Measurements from ENCODE around the gene ACAD8. TPM values are rescaled to one million over a fixed set of nuclear protein-coding genes. Genes with fewer than 3 reads are reported as not detected.

Gene ACAD8
- polyA plus RNA-seq, 1 of the 3 experiments (the other 2 are of a cell fraction), result 29.8 TPM

DNA sequence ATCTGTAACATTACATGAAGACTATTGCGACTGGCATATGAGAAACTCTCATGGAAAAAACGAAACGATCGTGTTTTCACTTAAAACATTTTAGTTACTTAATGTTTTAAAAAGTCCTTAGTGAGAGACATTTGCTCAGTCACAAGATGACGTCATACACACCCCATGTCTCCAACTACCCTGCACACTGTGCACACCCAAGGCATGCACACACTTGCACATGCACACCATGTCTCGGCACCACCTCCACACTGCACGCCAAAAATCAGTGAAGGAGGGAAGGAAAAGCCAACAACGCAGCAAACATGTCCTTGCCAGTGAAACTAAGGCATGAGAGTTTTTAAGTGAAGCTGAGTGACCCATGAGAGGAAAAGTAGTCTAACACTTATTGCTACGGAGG lies 47.6 kb upstream of the ACAD8 start:
- CTCF ChIA-PET, result interaction anchor here (0.6 to 2.2 kb wide), 10 partner anchors 8 to 278 kb away, joined by 3 to 14 read pairs (median 4); partner anchors contain the start of gene GLB1L3

DNA sequence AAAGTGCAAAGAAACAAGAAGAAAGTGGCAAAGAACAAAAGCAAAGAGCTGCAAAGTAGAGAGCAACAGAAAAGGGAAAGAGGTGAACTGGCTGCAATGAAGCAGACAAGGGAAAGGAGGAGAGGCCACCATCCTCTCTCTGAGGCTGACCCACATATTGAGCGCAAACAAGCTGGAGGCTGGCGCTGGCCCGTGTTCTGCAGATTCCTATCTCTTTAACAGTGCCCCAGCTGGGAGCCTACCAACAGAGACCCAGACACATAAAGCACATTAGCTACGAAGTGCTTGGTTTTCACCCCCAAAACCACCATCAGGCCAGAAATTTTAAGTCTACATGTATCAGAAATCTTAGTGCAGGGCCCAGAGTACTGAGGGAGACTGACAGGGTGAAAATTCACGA lies 47.2 kb upstream of the ACAD8 start:
- peaks cover 9% of the 10 kb centered on the region for H3F3A ChIP-seq (replicated peaks; ENCODE audit: insufficient read depth)
- peak overlapping the region in 1 of 2 experiments; percentile 92; a peak in 2 of 4 replicates for H3K27ac ChIP-seq (ENCODE audit: low read depth in 2 of 2, low read length in 1 of 2)
- POLR2A ChIA-PET, result no interaction called here
- H3K36me3 ChIP-seq (replicated peaks in 1 of 2; ENCODE audit: control insufficient read depth in 1 of 2, insufficient read depth in 2 of 2, low read length in 1 of 2), result peaks cover 61 to 69% of the 10 kb centered on the region in 2 experiments
- no peaks in the 10 kb centered on the region for H3K9me2 ChIP-seq
- peaks cover 11% of the 10 kb centered on the region for H3K79me2 ChIP-seq (ENCODE audit: insufficient read depth)
- 62% methylated on average over 5 of the region's 5 CpGs for WGBS (ENCODE audit: low lambda C conversion rate)
- peak; percentile 76 for DNase-seq
- H4K20me1 ChIP-seq (ENCODE audit: insufficient read depth), result no peaks in the 10 kb centered on the region
- H3K9ac ChIP-seq, result no peak overlapping the region
- H3K4me2 ChIP-seq, result no peak overlapping the region
- H2AFZ ChIP-seq (ENCODE audit: low read depth), result no peak overlapping the region
- TF ChIP-seq, protein P1, sequence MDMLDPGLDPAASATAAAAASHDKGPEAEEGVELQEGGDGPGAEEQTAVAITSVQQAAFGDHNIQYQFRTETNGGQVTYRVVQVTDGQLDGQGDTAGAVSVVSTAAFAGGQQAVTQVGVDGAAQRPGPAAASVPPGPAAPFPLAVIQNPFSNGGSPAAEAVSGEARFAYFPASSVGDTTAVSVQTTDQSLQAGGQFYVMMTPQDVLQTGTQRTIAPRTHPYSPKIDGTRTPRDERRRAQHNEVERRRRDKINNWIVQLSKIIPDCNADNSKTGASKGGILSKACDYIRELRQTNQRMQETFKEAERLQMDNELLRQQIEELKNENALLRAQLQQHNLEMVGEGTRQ (IDR thresholded peaks at IDR 0.05; ENCODE audit: borderline replicate concordance, low read depth, low read length), result no peak
- peak; percentile 18; the same call in 1 of the 2 replicates for TF ChIP-seq RCOR1 (IDR thresholded peaks at IDR 0.05; ENCODE audit: low read length)
- TF ChIP-seq POLR2AphosphoS5 (IDR thresholded peaks at IDR 0.05; ENCODE audit: low read depth, low read length), result no peak
- peak; percentile 89 for TF ChIP-seq GATA2 (CRISPR knock-in tag; IDR thresholded peaks at IDR 0.05)
- peak; percentile 51 for TF ChIP-seq CHD2 (IDR thresholded peaks at IDR 0.05; ENCODE audit: low read length, partially characterized antibody)
- TF ChIP-seq, protein P2, sequence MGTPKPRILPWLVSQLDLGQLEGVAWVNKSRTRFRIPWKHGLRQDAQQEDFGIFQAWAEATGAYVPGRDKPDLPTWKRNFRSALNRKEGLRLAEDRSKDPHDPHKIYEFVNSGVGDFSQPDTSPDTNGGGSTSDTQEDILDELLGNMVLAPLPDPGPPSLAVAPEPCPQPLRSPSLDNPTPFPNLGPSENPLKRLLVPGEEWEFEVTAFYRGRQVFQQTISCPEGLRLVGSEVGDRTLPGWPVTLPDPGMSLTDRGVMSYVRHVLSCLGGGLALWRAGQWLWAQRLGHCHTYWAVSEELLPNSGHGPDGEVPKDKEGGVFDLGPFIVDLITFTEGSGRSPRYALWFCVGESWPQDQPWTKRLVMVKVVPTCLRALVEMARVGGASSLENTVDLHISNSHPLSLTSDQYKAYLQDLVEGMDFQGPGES (IDR thresholded peaks at IDR 0.05; ENCODE audit: low read depth, low read length), result no peak
- peak; percentile 23; the same call in 1 of the 2 replicates for TF ChIP-seq RAD21 (IDR thresholded peaks at IDR 0.05; ENCODE audit: low read length)
- peak in 1 of 2 experiments; percentile 32; a peak in 1 of 4 replicates for TF ChIP-seq EP300 (IDR thresholded peaks at IDR 0.05; ENCODE audit: borderline replicate concordance in 1 of 2, low read depth in 1 of 2, low read length in 1 of 2)
- peak; percentile 40; the same call in 1 of the 2 replicates for TF ChIP-seq MXI1 (IDR thresholded peaks at IDR 0.05; ENCODE audit: low read depth, low read length)
- no peaks in the 10 kb centered on the region for H3K27me3 ChIP-seq (ENCODE audit: insufficient read depth)
- no peaks in the 10 kb centered on the region for H3K9me3 ChIP-seq
- H3K4me1 ChIP-seq (ENCODE audit: control insufficient read depth in 1 of 2, insufficient read depth in 2 of 2, low read depth in 1 of 2, low read length in 1 of 2), result peaks cover 0 to 14% of the 10 kb centered on the region in 2 experiments; a peak in 2 of 4 replicates
- CTCF ChIA-PET, result interaction anchor here (0.6 to 2.2 kb wide), 8 partner anchors 9 to 279 kb away, joined by 3 to 14 read pairs (median 4); partner anchors contain the start of gene GLB1L3
- no peak overlapping the region for H3K4me3 ChIP-seq (ENCODE audit: low read depth in 2 of 2, low read length in 1 of 2)

More for the DNA sequence above, 47.6 kb upstream of the ACAD8 start:
- TF ChIP-seq SIN3A (IDR thresholded peaks at IDR 0.05; ENCODE audit: borderline replicate concordance, low read depth, low read length) (no peak), NFIC (IDR thresholded peaks at IDR 0.05; ENCODE audit: borderline replicate concordance) (no peak), TAF1 (IDR thresholded peaks at IDR 0.05; ENCODE audit: borderline replicate concordance, low read depth, low read length) (no peak)
- TF ChIP-seq, protein P3, sequence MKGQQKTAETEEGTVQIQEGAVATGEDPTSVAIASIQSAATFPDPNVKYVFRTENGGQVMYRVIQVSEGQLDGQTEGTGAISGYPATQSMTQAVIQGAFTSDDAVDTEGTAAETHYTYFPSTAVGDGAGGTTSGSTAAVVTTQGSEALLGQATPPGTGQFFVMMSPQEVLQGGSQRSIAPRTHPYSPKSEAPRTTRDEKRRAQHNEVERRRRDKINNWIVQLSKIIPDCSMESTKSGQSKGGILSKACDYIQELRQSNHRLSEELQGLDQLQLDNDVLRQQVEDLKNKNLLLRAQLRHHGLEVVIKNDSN (IDR thresholded peaks at IDR 0.05; ENCODE audit: borderline replicate concordance, low read depth), result no peak
- TF ChIP-seq, protein P4, sequence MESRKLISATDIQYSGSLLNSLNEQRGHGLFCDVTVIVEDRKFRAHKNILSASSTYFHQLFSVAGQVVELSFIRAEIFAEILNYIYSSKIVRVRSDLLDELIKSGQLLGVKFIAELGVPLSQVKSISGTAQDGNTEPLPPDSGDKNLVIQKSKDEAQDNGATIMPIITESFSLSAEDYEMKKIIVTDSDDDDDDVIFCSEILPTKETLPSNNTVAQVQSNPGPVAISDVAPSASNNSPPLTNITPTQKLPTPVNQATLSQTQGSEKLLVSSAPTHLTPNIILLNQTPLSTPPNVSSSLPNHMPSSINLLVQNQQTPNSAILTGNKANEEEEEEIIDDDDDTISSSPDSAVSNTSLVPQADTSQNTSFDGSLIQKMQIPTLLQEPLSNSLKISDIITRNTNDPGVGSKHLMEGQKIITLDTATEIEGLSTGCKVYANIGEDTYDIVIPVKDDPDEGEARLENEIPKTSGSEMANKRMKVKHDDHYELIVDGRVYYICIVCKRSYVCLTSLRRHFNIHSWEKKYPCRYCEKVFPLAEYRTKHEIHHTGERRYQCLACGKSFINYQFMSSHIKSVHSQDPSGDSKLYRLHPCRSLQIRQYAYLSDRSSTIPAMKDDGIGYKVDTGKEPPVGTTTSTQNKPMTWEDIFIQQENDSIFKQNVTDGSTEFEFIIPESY (IDR thresholded peaks at IDR 0.05; ENCODE audit: borderline replicate concordance, low read depth), result no peak
- H3K27ac ChIP-seq (ENCODE audit: low read depth in 2 of 2, low read length in 1 of 2), result peak overlapping the region in 1 of 2 experiments; percentile 92; a peak in 2 of 4 replicates
- no peak overlapping the region for H3K4me2 ChIP-seq
- no peak overlapping the region for H3K4me3 ChIP-seq (ENCODE audit: low read depth in 2 of 2, low read length in 1 of 2)
- H3K4me1 ChIP-seq (ENCODE audit: control insufficient read depth in 1 of 2, insufficient read depth in 2 of 2, low read depth in 1 of 2, low read length in 1 of 2), result peaks cover 0 to 14% of the 10 kb centered on the region in 2 experiments; a peak in 2 of 4 replicates
- H3F3A ChIP-seq (replicated peaks; ENCODE audit: insufficient read depth), result peaks cover 9% of the 10 kb centered on the region
- POLR2A ChIA-PET, result no interaction called here
- no peak overlapping the region for H3K9ac ChIP-seq
- no peaks in the 10 kb centered on the region for H3K9me3 ChIP-seq
- no peak for DNase-seq
- no peaks in the 10 kb centered on the region for H3K27me3 ChIP-seq (ENCODE audit: insufficient read depth)
- no peaks in the 10 kb centered on the region for H3K9me2 ChIP-seq
- H4K20me1 ChIP-seq (ENCODE audit: insufficient read depth), result no peaks in the 10 kb centered on the region
- peaks cover 7% of the 10 kb centered on the region for H3K79me2 ChIP-seq (ENCODE audit: insufficient read depth)
- WGBS (ENCODE audit: low lambda C conversion rate), result 91% methylated on average over 9 of the region's 9 CpGs
- peaks cover 59 to 69% of the 10 kb centered on the region in 2 experiments for H3K36me3 ChIP-seq (replicated peaks in 1 of 2; ENCODE audit: control insufficient read depth in 1 of 2, insufficient read depth in 2 of 2, low read length in 1 of 2)
- no peak overlapping the region for H2AFZ ChIP-seq (ENCODE audit: low read depth)

All from SK-N-SH (cell line).